Activated T-helper 1 cell treated with anti-CD3 and anti-CD28 coated beads, Interleukin-12 subunit alpha, Interleukin-12 subunit beta, Interleukin-2, Interleukin-4 antibody, amounts not matched to agents 30 ng/mL and 10 ng/mL and 1 ng/mL, durations not matched to agents 14 hours and 24 hours and 36 hours (primary cell): Measurements from ENCODE around the gene PIGN. TPM values are rescaled to one million over a fixed set of nuclear protein-coding genes. Genes with fewer than 3 reads are reported as not detected.

Source experiments
- DNase-seq: peaks from one replicate; pipeline ENCODE4 v3.0.0; 2021; ENCODE audit warnings: low spot score
- H3K27ac Mint-ChIP-seq: one replicate; pipeline ENCODE4 v1.8.0; 2021; ENCODE audit warnings: mild to moderate bottlenecking, mixed read lengths
- H3K27me3 Mint-ChIP-seq: one replicate; pipeline ENCODE4 v1.8.0; 2022; ENCODE audit warnings: mild to moderate bottlenecking, moderate library complexity, mixed read lengths; ENCODE audit not compliant: insufficient read depth
- H3K36me3 Mint-ChIP-seq: one replicate; pipeline ENCODE4 v1.8.0; 2021; ENCODE audit warnings: low read depth, mixed read lengths
- H3K4me1 Mint-ChIP-seq: one replicate; pipeline ENCODE4 v1.8.0; 2021; ENCODE audit warnings: low read depth, mixed read lengths
- H3K4me3 Mint-ChIP-seq: one replicate; pipeline ENCODE4 v1.8.0; 2021; ENCODE audit warnings: mild to moderate bottlenecking, moderate library complexity, mixed read lengths
- H3K9me3 Mint-ChIP-seq: one replicate; pipeline ENCODE4 v1.8.0; 2021; ENCODE audit warnings: mixed read lengths
- intact Hi-C: fragments of 100-400 bp; cut with micrococcal nuclease; formaldehyde crosslinking; loops from one replicate; pipeline ENCODE4 v1.15.1; 2024
- total RNA-seq: library from RNA; stranded (reverse); gene quantifications from 2 replicates; pipeline ENCODE4 v1.2.3, GENCODE V29; 2022

The PIGN gene
- total RNA-seq, 1 donor from 2014 or later = 28.5 TPM

DNA sequence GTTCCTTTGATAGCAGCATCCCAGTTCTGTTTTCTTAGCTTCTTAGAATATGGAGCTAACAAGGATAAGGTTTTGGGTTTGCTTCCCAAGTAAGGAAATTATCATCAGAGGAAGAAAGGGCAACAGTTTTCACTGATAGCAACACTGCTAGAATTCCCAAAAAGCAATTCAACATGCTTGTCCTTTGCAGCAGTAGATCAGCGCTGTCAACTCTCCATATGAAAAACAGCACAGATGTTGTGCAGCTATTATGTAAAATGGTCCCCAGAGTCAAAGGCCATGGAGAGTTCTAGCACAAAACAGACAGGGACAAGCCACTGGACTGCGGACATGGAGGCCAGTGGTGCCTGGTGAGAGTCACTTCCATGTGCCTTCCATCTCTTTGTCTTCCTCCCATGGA, 158.1 kb downstream of the PIGN start:
- intact Hi-C loops = no loop called here
- Mint-ChIP-seq H3K27ac (no peak overlapping the region), H3K4me1 (no peaks in the 10 kb centered on the region), H3K9me3 (no peaks in the 10 kb centered on the region), H3K4me3 (no peak overlapping the region), H3K36me3 (no peaks in the 10 kb centered on the region), H3K27me3 (peaks cover 5% of the 10 kb centered on the region)
- DNase-seq = no peak

DNA sequence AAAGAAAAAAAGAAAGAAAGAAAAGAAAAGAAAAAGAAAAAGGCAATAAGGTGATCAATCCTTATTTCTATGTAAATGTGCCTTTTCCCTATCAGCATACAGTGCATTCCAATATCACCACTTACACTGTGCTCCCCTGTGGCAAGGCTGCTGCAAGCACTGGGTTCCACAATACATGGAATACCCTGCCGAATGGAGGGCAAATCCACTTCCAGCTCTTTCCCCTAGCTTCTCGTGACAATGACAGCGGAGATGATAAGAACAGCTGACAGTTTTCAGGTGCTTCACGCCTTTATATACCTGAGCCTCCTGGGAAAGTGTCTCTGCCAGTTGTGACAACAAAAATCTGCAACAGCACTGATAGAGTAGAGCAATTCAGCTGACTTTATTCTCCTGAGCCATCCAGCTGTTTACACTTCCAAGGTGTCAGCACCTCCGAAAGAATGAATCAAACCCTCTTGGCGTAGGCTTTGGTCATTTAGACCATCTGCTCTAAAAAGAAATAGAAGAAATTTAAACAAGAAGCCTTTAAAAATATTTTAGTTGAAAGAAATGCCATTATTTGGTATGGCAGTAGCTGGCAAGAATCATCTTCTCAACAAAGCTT, 158.8 kb downstream of the PIGN start:
- peaks cover 7% of the 10 kb centered on the region for H3K27me3 Mint-ChIP-seq
- H3K36me3 Mint-ChIP-seq = no peaks in the 10 kb centered on the region
- intact Hi-C loops = no loop called here
- no peaks in the 10 kb centered on the region for H3K9me3 Mint-ChIP-seq
- no peak overlapping the region for H3K27ac Mint-ChIP-seq
- DNase-seq = no peak
- no peak overlapping the region for H3K4me3 Mint-ChIP-seq
- H3K4me1 Mint-ChIP-seq = no peaks in the 10 kb centered on the region

DNA sequence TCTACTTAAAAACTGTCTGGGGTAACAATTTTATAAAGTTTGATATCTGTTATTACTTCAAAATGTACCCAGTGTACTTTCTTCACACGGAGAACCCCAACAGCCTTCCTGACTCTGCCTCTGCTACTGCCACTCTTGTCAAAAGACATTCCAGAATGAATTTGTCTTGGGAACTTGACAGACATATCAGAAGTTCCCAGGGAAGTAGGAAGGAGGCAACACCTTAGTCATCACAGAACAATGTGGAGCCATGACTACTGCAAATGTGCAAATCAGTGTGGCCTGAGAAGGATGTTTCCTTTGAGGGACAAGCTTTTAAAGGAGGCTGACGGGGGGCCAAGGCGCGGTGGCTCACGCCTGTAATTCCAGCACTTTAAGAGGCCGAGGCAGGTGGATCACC, 160.3 kb downstream of the PIGN start:
- Mint-ChIP-seq H3K27ac (no peak overlapping the region), H3K9me3 (no peaks in the 10 kb centered on the region), H3K4me1 (no peaks in the 10 kb centered on the region), H3K27me3 (peaks cover 7% of the 10 kb centered on the region), H3K36me3 (no peaks in the 10 kb centered on the region), H3K4me3 (no peak overlapping the region)
- intact Hi-C loops = no loop called here
- no peak for DNase-seq

DNA sequence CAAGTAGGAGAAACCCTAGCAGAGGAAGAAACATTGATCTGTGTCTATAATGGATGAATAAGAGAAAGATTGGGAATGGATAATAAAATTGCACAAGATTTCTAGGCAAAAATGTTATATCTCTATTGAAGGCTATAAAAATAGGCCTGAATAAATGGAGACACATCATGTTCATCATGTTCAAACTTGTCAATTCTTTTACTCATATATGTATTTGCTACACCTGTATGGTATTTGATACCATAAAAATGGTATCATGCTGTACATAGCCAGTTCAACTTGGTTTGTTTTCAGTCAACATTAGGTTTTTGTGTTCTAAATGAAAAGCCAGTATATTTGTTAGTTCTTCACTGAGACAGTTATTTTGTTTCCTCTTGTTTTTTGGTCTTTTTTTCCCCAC, 161.9 kb downstream of the PIGN start:
- no peak overlapping the region for H3K27ac Mint-ChIP-seq
- intact Hi-C loops = no loop called here
- no peaks in the 10 kb centered on the region for H3K4me1 Mint-ChIP-seq
- no peaks in the 10 kb centered on the region for H3K9me3 Mint-ChIP-seq
- no peak overlapping the region for H3K4me3 Mint-ChIP-seq
- no peak for DNase-seq
- H3K27me3 Mint-ChIP-seq = peaks cover 7% of the 10 kb centered on the region
- H3K36me3 Mint-ChIP-seq = no peaks in the 10 kb centered on the region

DNA sequence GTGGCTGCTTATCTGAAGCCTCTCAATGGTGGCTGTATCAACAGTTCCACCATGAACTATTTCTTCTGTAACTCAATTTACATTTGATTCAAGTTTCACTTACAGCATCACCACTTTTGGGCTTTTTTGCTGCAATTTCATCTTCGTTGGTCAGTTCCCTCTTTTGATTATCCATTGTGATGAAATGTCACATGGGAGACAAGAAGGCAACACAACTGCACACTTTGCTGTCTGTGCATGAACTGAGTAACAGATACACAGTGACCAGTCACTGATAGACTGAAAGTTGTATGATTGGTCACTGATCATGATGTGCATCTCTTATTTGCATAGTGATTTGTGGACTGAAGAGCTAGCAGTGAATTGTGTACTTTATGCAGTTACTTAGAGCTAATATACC, 163.3 kb downstream of the PIGN start:
- Mint-ChIP-seq H3K36me3 (no peaks in the 10 kb centered on the region), H3K4me1 (peaks cover 7% of the 10 kb centered on the region), H3K9me3 (no peaks in the 10 kb centered on the region), H3K27ac (no peak overlapping the region), H3K4me3 (no peak overlapping the region), H3K27me3 (peaks cover 7% of the 10 kb centered on the region)
- no peak for DNase-seq
- intact Hi-C loops = no loop called here

DNA sequence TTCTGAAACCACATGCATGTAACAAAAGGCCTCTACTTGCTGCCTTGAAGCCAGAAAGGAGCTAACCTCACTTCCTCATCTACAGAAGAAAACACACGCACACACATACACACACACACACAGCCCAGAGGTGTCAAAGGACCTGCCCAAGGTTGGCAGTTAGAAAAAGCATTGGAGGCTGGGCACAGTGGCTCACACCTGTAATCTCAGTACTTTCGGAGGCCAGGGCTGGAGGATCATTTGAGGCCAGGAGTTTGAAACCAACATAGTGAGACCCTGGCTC, 168.2 kb downstream of the PIGN start:
- no peak for DNase-seq

DNA sequence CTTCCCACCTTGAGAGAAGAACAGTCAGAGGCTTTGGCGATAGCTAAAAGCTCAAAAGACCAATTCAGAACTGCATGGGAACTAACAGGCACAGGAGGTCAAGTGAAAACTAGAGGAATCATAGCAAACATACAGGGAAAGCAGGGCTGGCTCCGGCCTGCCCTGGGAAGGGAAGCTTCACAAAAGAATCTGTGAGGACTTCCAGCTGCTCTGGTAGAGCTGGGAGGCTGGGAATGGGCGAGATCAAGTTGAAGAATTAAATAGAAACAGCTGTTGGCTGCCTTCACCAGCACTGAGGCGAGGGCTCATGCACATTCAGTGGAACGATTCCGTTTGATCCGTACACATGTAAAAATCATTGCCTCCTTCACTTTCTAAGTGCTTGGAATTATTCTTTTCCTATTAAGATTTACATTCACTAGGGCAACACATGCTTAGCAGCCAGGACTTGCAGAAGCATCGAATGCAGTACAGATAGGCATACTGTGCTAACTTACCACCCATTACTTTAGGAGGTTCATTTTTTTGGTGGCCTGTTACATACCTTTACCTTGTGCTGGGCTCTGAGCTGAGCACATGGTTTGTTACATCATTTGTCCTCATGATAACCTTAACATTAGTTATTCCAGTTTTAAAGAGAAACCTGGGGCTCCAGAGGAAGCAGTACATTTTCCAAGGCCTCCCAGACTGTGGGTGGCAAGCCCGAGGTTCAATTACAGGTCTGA, 168.7 kb downstream of the PIGN start:
- Mint-ChIP-seq H3K4me3 (no peak overlapping the region), H3K4me1 (peaks cover 8% of the 10 kb centered on the region), H3K36me3 (no peaks in the 10 kb centered on the region), H3K9me3 (no peaks in the 10 kb centered on the region), H3K27ac (no peak overlapping the region), H3K27me3 (no peaks in the 10 kb centered on the region)
- intact Hi-C loops = no loop called here
- no peak for DNase-seq

More for the DNA sequence above, 168.2 kb downstream of the PIGN start:
- Mint-ChIP-seq H3K4me3 (no peak overlapping the region), H3K27me3 (peaks cover 2% of the 10 kb centered on the region), H3K9me3 (no peaks in the 10 kb centered on the region), H3K36me3 (no peaks in the 10 kb centered on the region), H3K27ac (no peak overlapping the region), H3K4me1 (peaks cover 8% of the 10 kb centered on the region)
- intact Hi-C loops = no loop called here

DNA sequence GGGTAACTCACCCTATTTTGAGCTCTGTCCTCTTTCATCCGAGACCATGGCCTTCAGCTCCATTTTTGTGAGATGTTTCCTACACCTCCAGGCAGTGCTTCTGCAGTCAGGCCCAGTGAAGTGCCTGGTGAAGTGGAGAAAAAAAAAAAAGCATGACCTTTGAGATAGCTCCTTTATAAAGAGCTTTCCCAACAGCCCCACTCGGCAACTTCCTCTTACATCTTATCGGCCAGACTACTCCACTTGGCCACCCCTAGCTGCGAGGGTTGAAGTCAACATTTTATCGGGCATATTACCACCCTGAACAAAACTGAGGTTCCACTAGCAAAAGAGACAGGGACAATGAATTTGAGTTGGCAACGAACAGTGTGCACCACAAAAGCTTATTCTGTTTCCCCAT, 169.2 kb downstream of the PIGN start:
- no peak for DNase-seq
- no peaks in the 10 kb centered on the region for H3K9me3 Mint-ChIP-seq
- no peaks in the 10 kb centered on the region for H3K36me3 Mint-ChIP-seq
- H3K4me1 Mint-ChIP-seq = peaks cover 8% of the 10 kb centered on the region
- intact Hi-C loops = no loop called here
- H3K4me3 Mint-ChIP-seq = no peak overlapping the region
- H3K27me3 Mint-ChIP-seq = no peaks in the 10 kb centered on the region
- H3K27ac Mint-ChIP-seq = no peak overlapping the region

DNA sequence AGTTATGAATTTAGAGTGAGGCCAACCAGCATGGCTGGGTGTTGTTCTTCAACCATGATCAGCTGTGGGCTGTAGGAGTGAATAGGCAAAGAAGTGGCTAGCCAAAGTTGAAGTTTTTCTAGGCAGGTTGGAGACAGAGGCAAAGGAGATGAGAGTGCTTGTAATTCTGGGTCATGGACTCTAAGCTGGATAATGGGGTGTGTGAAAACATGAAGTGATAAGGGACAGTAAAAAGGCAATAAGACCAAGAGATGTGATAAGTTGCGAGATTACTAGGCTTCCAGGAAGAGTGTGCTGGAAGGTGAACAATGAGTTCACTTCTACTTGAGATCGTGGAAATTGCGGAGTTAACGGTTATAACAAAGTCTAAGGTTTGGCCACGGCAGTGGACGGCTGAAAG, 175.4 kb downstream of the PIGN start:
- Mint-ChIP-seq H3K4me3 (no peak overlapping the region), H3K9me3 (peaks cover 6% of the 10 kb centered on the region), H3K27ac (no peak overlapping the region), H3K36me3 (no peaks in the 10 kb centered on the region), H3K4me1 (no peaks in the 10 kb centered on the region), H3K27me3 (no peaks in the 10 kb centered on the region)
- no peak for DNase-seq
- intact Hi-C loops = no loop called here

DNA sequence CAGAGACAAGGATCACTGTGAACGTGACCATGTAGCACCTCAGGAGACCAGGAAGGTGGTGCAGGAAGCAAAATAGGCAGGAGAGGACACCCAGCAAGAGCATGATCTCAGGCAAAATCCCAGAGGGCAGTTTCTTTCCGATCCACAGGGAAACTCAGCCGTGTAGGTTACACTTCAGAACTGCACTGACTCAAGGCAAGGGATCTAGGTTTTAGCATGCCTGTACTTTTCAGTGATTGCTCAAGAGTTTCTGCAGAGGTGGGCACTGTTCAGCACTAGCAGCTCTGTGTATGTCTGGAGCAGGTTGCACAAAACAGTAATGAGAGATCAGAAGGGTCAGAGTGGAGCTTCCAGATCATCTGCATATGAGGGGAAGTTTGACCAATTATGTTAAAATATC, 177.3 kb downstream of the PIGN start:
- DNase-seq = no peak
- H3K9me3 Mint-ChIP-seq = peaks cover 10% of the 10 kb centered on the region
- H3K4me1 Mint-ChIP-seq = no peaks in the 10 kb centered on the region
- H3K27ac Mint-ChIP-seq = no peak overlapping the region
- H3K36me3 Mint-ChIP-seq = no peaks in the 10 kb centered on the region
- no peaks in the 10 kb centered on the region for H3K27me3 Mint-ChIP-seq
- H3K4me3 Mint-ChIP-seq = no peak overlapping the region
- intact Hi-C loops = no loop called here

DNA sequence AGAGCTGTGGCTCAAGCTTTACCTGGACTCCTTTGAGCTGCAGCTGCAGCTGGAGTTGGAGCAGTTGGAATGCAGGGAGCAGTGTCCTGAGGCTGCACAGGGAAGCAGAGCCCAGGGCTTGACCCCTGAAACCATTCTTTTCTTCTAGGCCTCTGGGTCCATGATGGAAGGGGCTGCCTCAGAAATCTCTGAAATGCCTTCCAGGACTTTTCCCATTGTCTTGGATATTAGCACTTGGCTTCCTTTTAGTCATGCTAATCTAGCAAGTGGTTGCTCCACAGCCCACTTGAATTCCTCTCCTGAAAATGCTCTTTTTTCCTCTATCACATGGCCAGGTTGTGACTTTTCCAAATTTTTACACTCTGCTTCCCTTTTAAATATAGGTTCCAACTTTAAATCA, 185.5 kb downstream of the PIGN start:
- Mint-ChIP-seq H3K4me1 (peaks cover 12% of the 10 kb centered on the region), H3K27me3 (no peaks in the 10 kb centered on the region), H3K27ac (no peak overlapping the region), H3K36me3 (peaks cover 2% of the 10 kb centered on the region), H3K9me3 (peaks cover 31% of the 10 kb centered on the region), H3K4me3 (no peak overlapping the region)
- intact Hi-C loops = no loop called here
- DNase-seq = no peak

DNA sequence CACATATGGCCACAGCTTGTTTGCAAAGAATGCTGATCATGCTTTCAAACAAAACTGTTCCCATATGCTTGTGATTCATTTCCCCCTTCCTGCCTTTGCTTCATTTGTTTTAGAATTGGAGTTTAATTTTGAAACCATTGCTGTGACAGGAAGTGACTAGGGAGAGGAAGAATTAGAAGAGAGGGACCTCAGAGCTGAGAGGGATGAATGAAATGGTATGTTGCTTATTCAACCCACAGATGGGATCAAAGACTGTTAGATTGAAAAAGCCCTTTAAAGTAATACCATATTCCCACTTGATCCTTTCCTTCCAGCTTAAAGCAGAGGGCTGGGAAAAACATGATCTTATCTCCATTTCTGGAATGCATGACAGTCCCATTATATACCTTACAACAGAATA, 187.9 kb downstream of the PIGN start:
- intact Hi-C loops = no loop called here
- Mint-ChIP-seq H3K4me3 (no peak overlapping the region), H3K27me3 (peaks cover 2% of the 10 kb centered on the region), H3K9me3 (peaks cover 23% of the 10 kb centered on the region), H3K36me3 (peaks cover 2% of the 10 kb centered on the region), H3K4me1 (peaks cover 12% of the 10 kb centered on the region), H3K27ac (no peak overlapping the region)
- no peak for DNase-seq

DNA sequence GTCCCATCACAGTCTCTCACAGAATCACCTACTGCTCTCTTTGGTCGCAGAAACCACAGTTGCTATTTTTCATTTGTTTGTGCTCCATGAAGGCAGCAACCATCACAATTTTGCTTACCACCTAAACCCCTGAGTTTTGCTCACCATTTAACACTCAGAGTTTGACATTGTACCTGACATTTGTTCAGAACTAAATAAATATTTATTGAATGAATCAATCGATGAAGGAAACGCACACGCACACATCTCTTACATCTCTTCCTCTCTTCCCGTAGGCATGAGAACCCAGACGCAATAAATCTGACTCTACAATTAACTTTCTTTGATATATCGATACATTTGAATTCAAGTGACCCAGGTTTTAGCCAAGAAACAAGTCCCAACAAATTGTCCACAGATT, 188.5 kb downstream of the PIGN start:
- Mint-ChIP-seq H3K4me3 (no peak overlapping the region), H3K27ac (no peak overlapping the region), H3K27me3 (peaks cover 2% of the 10 kb centered on the region), H3K36me3 (peaks cover 2% of the 10 kb centered on the region), H3K9me3 (peaks cover 23% of the 10 kb centered on the region), H3K4me1 (peaks cover 12% of the 10 kb centered on the region)
- no peak for DNase-seq
- intact Hi-C loops = no loop called here

DNA sequence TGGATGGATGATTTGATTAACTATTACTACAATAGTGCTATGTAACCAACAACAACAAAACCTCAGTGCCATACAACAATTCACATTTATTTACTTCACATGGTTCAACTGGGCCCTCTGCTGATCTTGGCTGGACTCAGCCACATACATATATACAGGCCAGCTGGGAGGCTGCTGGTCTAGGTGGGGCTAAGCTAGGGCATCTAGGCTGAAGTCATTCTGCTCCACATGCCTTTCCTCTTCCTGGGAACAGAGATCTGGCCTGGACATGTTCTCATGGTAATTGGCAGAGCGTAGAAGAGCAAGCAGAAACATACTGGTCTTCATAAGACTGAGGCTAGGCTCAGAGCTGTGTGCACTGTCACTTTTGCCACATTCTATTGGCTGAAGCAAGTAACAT, 191.2 kb downstream of the PIGN start:
- Mint-ChIP-seq H3K27me3 (peaks cover 3% of the 10 kb centered on the region), H3K36me3 (peaks cover 2% of the 10 kb centered on the region), H3K4me1 (peaks cover 20% of the 10 kb centered on the region), H3K9me3 (peaks cover 12% of the 10 kb centered on the region), H3K4me3 (no peak overlapping the region), H3K27ac (no peak overlapping the region)
- intact Hi-C loops = no loop called here
- DNase-seq = no peak
